Kidney glomerular epithelial cell (primary cell): ENCODE measurements around the gene ATP1A4.
A peak's percentile ranks its signal among the peaks of the same experiment; 100 is the strongest.

ENCODE experiments used
- DNase-seq: peaks from one replicate; lab custom pipeline; 2025; lab: John Stamatoyannopoulos, UW

Gene ATP1A4

GRCh38 chr1:160207118-160207650 is 55.8 kb downstream of the ATP1A4 start:
- no peak for DNase-seq

- DNase-seq: no peak
Measured at GRCh38 chr1:160207771-160208556, 56.6 kb downstream of the ATP1A4 start.

GRCh38 chr1:160208557-160209320 is 57.3 kb downstream of the ATP1A4 start:
- DNase-seq: no peak

GRCh38 chr1:160209321-160210046 is 58.1 kb downstream of the ATP1A4 start:
- no peak for DNase-seq

- no peak for DNase-seq
Measured at GRCh38 chr1:160210561-160210960, 59.2 kb downstream of the ATP1A4 start.

- DNase-seq: no peak
Measured at GRCh38 chr1:160211046-160211790, 59.8 kb downstream of the ATP1A4 start.

GRCh38 chr1:160214481-160215140 is 63.2 kb downstream of the ATP1A4 start:
- no peak for DNase-seq

- DNase-seq: no peak
Measured at GRCh38 chr1:160216301-160216700, 64.9 kb downstream of the ATP1A4 start.

GRCh38 chr1:160217481-160218051 is 66.2 kb downstream of the ATP1A4 start:
- DNase-seq: no peak

GRCh38 chr1:160219062-160219929 is 67.9 kb downstream of the ATP1A4 start:
- peak; percentile 79 for DNase-seq

- no peak for DNase-seq
Measured at GRCh38 chr1:160220301-160220700, 68.9 kb downstream of the ATP1A4 start.

GRCh38 chr1:160221089-160221488 is 69.7 kb downstream of the ATP1A4 start:
- DNase-seq: no peak

- no peak for DNase-seq
Measured at GRCh38 chr1:160222546-160222945, 71.1 kb downstream of the ATP1A4 start.

- no peak for DNase-seq
Measured at GRCh38 chr1:160224606-160225005, 73.2 kb downstream of the ATP1A4 start.

GRCh38 chr1:160225345-160225744 is 73.9 kb downstream of the ATP1A4 start:
- no peak for DNase-seq

- DNase-seq: no peak
Measured at GRCh38 chr1:160226623-160227022, 75.2 kb downstream of the ATP1A4 start.

GRCh38 chr1:160227034-160227433 is 75.6 kb downstream of the ATP1A4 start:
- no peak for DNase-seq

GRCh38 chr1:160227561-160227960 is 76.2 kb downstream of the ATP1A4 start:
- DNase-seq: no peak

- no peak for DNase-seq
Measured at GRCh38 chr1:160228431-160228830, 77.0 kb downstream of the ATP1A4 start.

- no peak for DNase-seq
Measured at GRCh38 chr1:160232911-160233310, 81.5 kb downstream of the ATP1A4 start.
